GM18520 (cell line): Measurements from ENCODE around the gene MYPOP.
"Not testable (repeated sequence)": the region's sequence is repeated elsewhere in the genome, so short reads cannot be mapped to it uniquely, and the experiment has no call there.

ENCODE experiments used
- ATAC-seq: cut with Tn5 transposase; IDR thresholded peaks from one replicate; pipeline ENCODE4 v1.9.1; 2021; ENCODE audit not compliant: unreplicated experiment

Gene MYPOP

GRCh38 chr19:45884682-45885555, 17.5 kb downstream of the MYPOP start:
- ATAC-seq: no peak

- no peak for ATAC-seq
Measured at GRCh38 chr19:45883881-45884681, 18.3 kb downstream of the MYPOP start.

GRCh38 chr19:45883586-45883880, 18.9 kb downstream of the MYPOP start:
- ATAC-seq: no peak

GRCh38 chr19:45882652-45883585, 19.5 kb downstream of the MYPOP start:
- no peak for ATAC-seq

GRCh38 chr19:45881909-45882528, 20.4 kb downstream of the MYPOP start:
- no peak for ATAC-seq

GRCh38 chr19:45881082-45881908, 21.1 kb downstream of the MYPOP start:
- no peak for ATAC-seq

GRCh38 chr19:45879971-45880370, 22.4 kb downstream of the MYPOP start:
- no peak for ATAC-seq

- ATAC-seq: no peak
Measured at GRCh38 chr19:45879055-45879454, 23.4 kb downstream of the MYPOP start.

- no peak for ATAC-seq
Measured at GRCh38 chr19:45878043-45878794, 24.2 kb downstream of the MYPOP start.

GRCh38 chr19:45876411-45877197, 25.8 kb downstream of the MYPOP start:
- no peak for ATAC-seq

- ATAC-seq: no peak
Measured at GRCh38 chr19:45876161-45876410, 26.3 kb downstream of the MYPOP start.

GRCh38 chr19:45874620-45874966, 27.8 kb downstream of the MYPOP start:
- no peak for ATAC-seq

- no peak for ATAC-seq
Measured at GRCh38 chr19:45873219-45873772, 29.1 kb downstream of the MYPOP start.

GRCh38 chr19:45872095-45872919, 30.1 kb downstream of the MYPOP start:
- no peak for ATAC-seq

GRCh38 chr19:45870798-45871197, 31.6 kb downstream of the MYPOP start:
- no peak for ATAC-seq

GRCh38 chr19:45867241-45867640, 35.2 kb downstream of the MYPOP start:
- ATAC-seq: not testable (repeated sequence)

GRCh38 chr19:45866400-45867176, 35.8 kb downstream of the MYPOP start:
- ATAC-seq: no peak
